NCI-H774 (cell line): ENCODE measurements around the gene SGO1.
A peak's percentile ranks its signal among the peaks of the same experiment; 100 is the strongest.
"Not testable (repeated sequence)": the region's sequence is repeated elsewhere in the genome, so short reads cannot be mapped to it uniquely, and the experiment has no call there.

Source experiments
- DNase-seq: peaks from one replicate; lab custom pipeline; 2025; lab: John Stamatoyannopoulos, UW

SGO1 gene

DNA sequence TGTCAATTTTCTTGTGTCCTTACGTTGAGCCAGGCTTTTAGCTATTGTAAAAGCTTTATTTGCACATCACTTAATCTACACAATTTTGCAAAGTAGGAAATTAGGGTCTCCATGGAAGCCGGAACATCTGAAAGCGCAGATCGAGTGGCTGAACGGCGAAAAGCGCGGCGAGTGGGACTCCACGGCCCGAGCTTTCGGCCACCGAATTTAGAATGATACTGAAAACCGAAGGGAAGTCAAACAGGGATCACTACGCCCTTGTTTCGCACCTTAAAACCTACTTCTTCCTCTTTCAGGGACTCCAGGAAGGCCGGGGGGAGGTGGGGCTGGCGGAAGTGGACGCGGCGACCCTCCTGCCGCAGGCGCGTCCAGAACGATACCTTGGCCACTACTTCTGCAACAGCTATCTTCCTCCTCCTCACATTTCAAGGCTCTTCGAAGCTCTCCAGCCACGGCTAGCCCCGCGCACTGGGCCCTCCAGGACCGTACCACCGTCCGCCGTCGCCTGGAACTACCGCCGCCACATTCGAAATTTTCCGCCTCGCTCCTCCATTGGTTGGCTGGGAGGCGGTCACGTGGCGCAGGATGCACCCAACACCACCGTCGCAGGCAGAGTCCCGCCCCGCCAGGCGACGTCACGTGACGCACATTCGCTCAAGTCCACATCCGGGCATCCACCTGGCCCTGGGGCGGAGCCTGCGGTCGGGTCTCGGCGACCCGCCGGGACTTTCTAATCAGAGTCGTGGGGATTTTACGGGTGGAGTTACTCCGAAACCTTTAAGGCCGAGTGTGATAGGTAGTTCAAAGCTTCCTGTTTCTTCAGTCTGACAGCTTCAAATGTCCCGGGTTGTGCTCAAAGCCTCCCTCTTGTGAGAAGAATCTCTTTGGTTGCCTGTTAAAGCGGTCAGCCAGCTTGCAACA is at the start of gene SGO1:
SGO1 (minus strand) TSS at position 528 of the 921 bp plus-strand sequence. CDS start 2,179 bp downstream, outside the sequence.
- DNase-seq = peak; percentile 95

GRCh38 chr3:20235796-20236195 is 49.8 kb upstream of the SGO1 start:
- DNase-seq = no peak

DNA sequence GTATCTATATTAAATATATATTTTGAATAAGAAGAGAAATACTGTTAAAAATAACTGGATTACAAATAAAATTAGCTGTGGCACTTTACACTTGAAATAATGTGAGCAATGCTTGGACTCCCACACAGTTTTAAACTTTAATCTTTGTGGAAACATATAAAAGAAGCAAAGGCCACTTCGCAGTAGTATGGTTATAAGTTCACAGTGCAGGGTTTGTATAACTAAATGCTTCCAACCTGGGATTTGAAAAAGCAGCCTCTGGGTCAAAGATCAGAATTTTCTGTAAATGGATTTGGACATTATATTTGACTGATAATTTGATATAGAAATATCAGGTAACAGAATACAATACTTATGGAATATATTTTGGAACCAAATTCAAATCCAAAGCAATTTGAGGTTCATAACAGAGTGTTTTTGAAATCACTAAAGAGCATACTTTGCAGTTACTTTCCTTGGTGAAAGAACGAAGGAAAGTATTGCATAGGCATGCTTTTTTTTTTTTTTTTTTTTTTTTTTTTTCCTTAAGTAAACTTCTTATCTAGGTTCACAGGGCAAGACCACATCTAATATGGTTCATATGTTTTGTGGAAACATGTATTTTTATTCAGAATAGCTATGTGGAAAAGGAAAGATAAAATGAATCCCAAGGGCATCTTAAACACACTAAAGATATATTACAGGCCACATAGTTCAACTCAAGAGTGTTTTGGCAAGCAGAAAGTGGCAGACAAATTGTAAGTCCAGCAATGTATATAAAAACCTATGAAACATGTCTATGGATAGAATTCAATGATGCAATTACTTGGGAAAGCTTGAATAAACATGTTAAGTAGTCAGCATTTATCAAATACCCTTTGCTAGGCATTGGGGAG is 47.1 kb upstream of the SGO1 start:
- DNase-seq = no peak

DNA sequence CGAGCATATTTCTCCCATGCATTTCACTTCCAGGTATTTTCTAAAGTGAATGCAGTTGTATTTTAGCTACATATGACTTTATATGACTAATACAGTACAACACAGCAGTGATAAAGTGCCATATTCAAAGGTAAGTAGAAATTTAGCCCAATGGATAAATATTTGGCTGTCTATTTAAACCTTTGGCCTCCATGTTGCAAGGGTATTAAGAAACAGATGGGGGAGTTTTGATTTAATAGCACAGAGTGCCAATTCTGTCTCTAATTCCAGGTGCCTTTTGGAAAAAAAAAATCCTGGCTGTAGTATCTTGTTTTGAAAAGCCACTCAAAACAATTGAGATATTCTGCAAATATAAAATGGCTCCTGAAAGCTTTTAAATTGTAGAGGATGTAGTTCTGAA is 44.9 kb upstream of the SGO1 start:
- DNase-seq = no peak

- no peak for DNase-seq
Measured at GRCh38 chr3:20225769-20226168, 39.8 kb upstream of the SGO1 start.

- no peak for DNase-seq
Measured at GRCh38 chr3:20222274-20222673, 36.3 kb upstream of the SGO1 start.

DNA sequence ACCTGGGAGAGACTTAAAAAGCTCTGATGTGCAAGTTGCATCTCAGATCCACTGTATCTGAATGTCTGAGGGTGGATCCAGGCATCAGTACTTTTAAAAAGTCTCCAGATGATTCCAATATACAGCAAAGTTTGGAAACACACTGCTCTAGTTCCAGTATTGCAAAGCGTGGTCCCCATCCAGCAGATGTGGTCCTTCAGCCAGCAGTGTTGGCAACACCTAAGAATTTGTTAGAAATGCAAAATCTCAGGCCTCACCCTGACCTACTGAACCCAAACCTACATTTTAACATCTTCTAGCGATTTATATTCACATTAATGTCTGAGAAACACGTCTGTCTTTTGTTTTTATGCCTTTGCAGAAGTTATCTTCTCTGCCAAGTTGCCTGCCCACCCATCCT is 32.2 kb upstream of the SGO1 start:
- DNase-seq = no peak

GRCh38 chr3:20215636-20216035 is 29.6 kb upstream of the SGO1 start:
- DNase-seq = no peak

DNA sequence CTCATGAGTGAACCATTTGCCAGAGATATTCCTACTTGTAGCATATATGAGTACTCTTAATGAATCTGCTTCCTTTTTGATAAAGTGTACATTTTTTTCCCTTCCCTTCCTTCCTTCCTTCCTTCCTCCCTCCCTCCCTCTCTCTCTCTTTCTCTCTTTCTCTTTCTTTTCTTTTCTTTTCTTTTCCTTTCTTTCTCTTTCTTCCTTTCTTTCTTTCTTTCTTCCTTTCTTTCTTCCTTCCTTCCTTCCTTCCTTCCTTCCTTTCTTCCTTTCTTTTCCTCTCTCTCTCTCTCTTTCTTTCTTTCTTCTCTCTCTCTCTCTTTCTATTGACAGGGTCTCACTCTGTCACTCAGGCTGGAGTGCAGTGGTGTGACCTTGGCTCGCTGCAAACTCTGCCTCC is 27.5 kb upstream of the SGO1 start:
- DNase-seq = not testable (repeated sequence)

DNA sequence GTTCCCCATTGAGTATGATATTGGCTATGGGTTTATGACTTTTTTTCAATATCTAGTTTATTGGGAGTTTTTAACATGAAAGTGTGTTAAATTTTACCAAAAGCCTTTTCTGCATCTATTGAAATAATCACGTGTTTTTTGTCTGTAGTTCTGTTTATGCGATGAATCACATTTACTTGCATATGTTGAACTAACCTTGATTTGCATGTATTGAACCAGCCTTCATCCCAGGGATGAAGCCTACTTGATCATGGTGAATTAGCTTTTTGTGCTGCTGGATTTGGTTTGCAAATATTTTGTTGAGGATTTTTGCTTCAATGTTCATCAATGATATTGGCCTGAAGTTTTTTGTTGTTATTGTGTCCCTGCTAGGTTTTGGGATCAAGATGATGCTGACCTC is 21.9 kb upstream of the SGO1 start:
- DNase-seq = not testable (repeated sequence)

GRCh38 chr3:20205898-20206297 is 19.9 kb upstream of the SGO1 start:
- DNase-seq = not testable (repeated sequence)

- no peak for DNase-seq
Measured at GRCh38 chr3:20201143-20201542, 15.1 kb upstream of the SGO1 start.

DNA sequence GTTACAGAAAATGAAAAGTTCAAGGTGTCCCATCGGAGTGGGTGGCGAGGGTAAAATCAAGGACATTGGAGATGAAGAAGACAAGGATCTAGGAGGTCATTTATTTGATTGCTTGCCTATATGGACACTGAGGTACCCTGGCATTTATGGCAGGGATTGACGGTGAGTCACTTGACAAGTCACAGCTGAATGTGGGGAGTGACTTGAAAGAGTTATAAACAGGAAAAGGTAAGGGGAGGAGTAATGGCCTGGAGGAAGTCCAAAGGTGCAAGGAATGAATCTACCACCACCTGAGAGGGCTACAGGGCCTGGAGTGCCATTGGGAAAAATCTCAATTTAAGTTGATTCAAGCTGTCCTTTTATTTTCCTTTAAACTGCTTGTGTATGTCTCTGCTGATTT is 11.8 kb upstream of the SGO1 start:
- no peak for DNase-seq

DNA sequence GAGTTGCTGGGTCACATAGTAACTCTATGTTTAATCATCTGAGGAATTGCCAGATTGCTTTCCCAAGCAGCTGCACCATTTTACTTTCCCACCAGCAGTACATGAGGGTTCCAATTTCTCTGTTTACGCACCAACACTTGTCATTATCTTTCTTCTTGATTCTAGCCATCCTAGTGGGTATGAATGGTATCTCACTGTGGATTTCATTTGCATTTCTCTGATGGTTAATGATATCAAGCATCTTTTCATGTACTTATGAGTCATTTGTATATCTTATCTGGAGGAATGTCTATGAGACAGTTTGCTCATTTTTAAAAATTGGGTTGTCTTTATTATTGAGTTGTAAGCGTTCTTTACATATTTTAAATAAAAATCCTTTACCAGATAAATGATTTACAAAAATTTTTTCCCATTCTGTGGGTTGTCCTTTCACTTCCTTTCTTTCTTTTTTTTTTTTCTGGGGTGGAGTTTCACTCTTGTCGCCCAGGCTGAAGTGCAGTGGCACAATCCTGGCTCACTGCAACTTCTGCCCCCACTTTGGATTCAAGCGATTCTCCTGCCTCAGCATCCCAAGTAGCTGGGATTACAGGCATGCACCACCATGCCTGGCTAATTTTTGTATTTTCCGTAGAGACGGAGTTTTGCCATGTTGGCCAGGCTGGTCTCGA is 8.9 kb upstream of the SGO1 start:
- DNase-seq = no peak

DNA sequence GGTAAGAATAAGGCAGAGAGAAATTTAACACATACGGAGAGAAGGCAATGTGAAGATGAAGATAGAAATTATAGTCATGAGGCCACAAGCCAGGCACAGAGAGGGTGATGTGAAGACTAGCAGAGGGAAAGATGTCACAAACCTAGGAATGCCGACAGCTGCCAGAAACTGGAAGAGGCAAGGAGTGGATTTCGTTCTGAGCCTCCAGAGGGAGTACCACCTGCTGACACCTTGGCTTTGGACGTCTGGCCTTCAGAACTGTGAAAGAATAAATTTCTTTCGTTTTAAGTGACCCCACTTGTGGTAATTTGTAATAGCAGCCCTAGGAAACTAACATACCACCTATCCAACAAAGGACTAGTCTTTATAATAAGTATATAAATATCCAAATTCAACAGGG is 5.0 kb upstream of the SGO1 start:
- DNase-seq = no peak

DNA sequence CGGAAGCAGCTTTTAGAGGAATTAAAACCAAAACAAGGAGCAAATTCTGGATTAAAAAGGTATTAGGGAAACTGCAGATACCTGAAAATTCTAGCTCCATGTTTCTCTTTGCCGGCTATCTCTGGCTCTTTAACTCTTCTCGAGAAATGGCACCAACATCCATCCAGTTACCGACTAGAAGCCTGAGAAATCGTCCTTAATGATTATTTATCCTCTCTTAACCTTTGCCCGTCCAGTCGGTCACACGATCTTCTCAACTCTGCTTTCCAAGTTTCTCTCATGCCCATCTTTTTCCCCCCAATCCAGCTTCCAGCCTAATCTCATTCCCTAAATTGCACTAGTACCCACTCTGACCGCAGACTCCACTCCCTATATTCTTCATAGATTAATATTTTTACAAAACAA is 596 bp upstream of the SGO1 start:
- no peak for DNase-seq

GRCh38 chr3:20185331-20185678 is 701 bp downstream of the SGO1 start:
- DNase-seq = no peak

DNA sequence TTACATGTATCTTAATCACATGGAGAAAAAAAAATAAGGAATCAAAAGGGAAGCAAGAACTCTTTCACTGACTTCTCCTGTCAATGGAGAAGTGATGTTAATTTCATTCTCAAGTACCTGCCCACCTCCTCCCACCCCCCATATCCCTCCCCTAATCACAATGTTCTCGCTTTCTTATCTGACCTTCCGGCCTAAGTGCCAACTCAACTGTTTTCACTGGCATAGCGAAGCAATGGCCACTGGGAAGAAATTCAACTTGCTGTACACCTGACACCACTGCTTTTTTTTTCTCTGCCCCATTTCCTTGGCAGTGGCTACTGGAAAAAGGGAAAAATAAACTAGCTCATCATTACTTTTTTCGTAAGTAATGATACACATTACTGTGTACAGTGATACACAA is 3.8 kb downstream of the SGO1 start:
- no peak for DNase-seq

DNA sequence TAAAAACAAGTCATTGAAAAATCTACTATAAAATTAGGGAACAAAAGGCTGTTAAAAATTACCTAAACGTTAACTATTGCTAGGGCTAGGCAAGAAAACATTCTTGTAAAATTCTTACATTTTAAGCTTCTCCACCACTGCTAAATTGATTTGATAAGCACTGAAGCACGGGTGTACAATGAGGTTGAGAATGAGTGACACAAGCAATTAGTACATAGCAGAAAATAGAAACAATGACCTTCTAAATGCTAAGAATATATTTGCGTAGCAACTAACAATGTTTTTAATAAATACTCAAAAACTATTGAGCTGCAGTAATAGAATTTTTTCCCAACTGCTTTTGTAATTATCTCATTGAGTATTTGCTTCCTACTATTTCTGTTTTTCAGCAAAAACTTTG is 4.7 kb downstream of the SGO1 start:
- DNase-seq = no peak

DNA sequence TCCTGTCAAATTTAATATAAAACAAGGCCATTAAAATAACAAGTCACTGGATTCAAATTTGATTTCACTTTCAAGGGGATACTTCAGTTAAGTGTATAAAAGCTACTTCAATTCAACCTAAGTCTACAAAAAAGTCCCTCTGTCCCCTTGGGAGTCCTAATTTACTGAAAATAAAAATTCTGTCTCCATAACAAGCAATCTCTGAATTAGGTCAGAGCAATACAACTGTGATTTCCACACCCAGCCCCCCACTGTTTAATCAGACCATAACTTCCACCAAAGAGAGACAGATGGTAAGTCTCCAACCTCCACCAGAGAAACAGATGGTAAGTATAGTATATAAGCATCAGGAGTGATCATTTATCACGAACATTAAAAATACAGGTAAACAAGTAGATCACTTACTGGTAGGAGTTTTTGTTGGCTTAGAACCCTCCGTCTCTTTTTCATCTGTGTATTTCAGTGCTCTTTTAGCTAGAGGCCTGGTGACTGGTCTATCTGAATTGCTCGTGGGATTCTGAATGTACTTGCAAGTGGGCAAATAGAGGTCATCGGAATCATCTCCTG is 12.1 kb downstream of the SGO1 start:
- DNase-seq = no peak

DNA sequence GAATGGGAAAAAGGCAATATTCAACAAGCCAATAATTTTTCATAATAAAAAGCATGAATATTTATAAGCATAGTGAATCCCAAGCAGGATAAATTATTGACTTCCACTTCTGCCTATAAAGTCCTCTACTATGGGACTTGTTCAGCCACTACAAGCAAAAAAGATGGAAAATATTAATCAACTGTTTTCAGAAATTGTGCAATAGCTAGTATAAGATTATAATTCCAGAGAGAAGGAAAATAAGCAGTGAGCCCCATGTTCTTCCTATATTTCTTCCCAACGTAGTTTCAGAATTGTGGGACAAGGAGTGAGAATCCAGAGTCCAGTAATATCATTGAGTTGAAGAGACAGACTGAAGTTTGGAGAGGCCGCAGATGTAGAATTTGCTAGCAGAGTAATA is 24.3 kb downstream of the SGO1 start:
- DNase-seq = no peak

GRCh38 chr3:20160230-20160629 is 25.8 kb downstream of the SGO1 start:
- no peak for DNase-seq
